DND-41 (cell line): ENCODE results near the gene CDPF1.

ENCODE experiments used
- ATAC-seq: fragments of 200-7000 bp; cut with Tn5 transposase; 3 replicates; pipeline ENCODE4 v1.9.1; 2021; ENCODE audit warnings: low read depth; ENCODE audit not compliant: insufficient read depth
- DNase-seq: peaks from one replicate; pipeline ENCODE4 v3.0.0-alpha.2; 2020
- H2AFZ ChIP-seq: 2 replicates; pipeline ENCODE4 v1.6.0; 2012; ENCODE audit warnings: low read depth, low read length
- H3K27ac ChIP-seq: 2 replicates; pipeline ENCODE4 v1.5.1; 2012; ENCODE audit warnings: low read length, inconsistent platforms
- H3K27me3 ChIP-seq: fragments of 200-600 bp; sonication (generic); 2 replicates; pipeline ENCODE4 v1.6.0; 2012; ENCODE audit warnings: low read length, mild to moderate bottlenecking, inconsistent platforms; ENCODE audit not compliant: insufficient read depth, poor library complexity
- H3K36me3 ChIP-seq: 2 replicates; pipeline ENCODE4 v1.5.1; 2012; ENCODE audit warnings: low read length, inconsistent platforms; ENCODE audit not compliant: insufficient read depth
- H3K4me1 ChIP-seq: 2 replicates; pipeline ENCODE4 v1.5.1; 2012; ENCODE audit warnings: mild to moderate bottlenecking, low read length; ENCODE audit not compliant: insufficient read depth
- H3K4me2 ChIP-seq: 2 replicates; pipeline ENCODE4 v1.6.0; 2012; ENCODE audit warnings: mild to moderate bottlenecking, moderate library complexity, low read length, inconsistent platforms; ENCODE audit not compliant: insufficient read depth
- H3K4me3 ChIP-seq, 2 experiments: fragments of 200-600 bp in 1 of 2; shearing (Covaris generic) in 1 of 2; 2 replicates each; pipeline ENCODE4 v1.5.1; 2012 to 2016; ENCODE audit warnings: inconsistent platforms in 2 of 2, low read length in 2 of 2, mild to moderate bottlenecking in 2 of 2, low read depth in 1 of 2, moderate library complexity in 1 of 2
- H3K79me2 ChIP-seq: 2 replicates; pipeline ENCODE4 v1.6.0; 2012; ENCODE audit warnings: low read length, inconsistent platforms; ENCODE audit not compliant: insufficient read depth
- H3K9ac ChIP-seq: 2 replicates; pipeline ENCODE4 v1.6.0; 2012; ENCODE audit warnings: low read depth, mild to moderate bottlenecking, inconsistent platforms, low read length, moderate library complexity
- H3K9me3 ChIP-seq: 2 replicates; pipeline ENCODE4 v1.5.1; 2012; ENCODE audit warnings: low read length, moderate library complexity, mild to moderate bottlenecking, inconsistent platforms; ENCODE audit not compliant: insufficient read depth, severe bottlenecking
- H4K20me1 ChIP-seq: 2 replicates; pipeline ENCODE4 v1.6.0; 2012; ENCODE audit warnings: low read length; ENCODE audit not compliant: insufficient read depth
- EZH2 ChIP-seq: IDR thresholded peaks from 3 replicates; pipeline ENCODE4 v1.6.1; 2012; ENCODE audit warnings: borderline replicate concordance, low read depth, mild to moderate bottlenecking, moderate library complexity, low read length, inconsistent platforms; ENCODE audit not compliant: severe bottlenecking
- TF ChIP-seq, protein P1 (sequence below): IDR thresholded peaks from 2 replicates; pipeline ENCODE4 v1.5.1; 2012; ENCODE audit warnings: borderline replicate concordance, low read length, moderate library complexity, mild to moderate bottlenecking; ENCODE audit not compliant: poor library complexity, severe bottlenecking; ENCODE audit errors: extremely low read depth

CDPF1 gene

DNA sequence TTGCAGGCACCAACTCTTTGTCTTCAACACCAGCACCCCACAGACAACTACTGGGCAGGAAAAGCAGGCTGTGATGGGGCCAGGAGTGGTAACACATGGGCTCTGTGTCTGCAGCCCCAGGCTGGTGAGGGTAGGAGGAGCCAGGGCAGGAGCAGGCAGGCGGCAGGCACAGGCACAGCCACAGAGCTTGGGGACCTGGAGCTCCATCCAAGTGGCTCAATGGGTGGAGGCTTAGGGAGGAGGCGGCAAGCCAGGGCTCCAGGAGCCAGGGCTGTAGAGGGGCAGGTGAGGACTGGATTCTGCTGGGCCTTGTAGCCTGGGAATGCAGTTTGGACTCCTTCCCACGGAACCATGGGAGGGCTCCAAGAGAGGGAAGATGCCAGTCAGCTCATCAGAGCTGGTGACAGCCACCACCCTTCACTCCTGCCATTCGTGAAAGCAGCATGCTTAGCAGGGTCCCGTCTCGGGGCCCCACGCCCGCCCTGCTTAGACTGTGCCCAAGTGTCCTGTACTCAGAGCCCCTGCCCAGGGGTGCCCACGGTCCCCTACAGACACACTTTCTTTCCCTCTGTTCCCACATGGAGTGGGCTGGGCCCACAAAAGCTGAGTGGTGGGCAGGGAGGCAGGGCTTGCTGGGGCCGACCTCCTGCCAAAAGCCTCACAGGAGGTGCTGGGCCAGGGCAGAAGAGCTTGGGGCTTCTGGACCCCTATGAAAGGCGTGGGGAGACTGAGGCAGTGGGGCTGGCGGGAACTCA lies 30.1 kb upstream of the CDPF1 start:
- Histone ChIP-seq H3K9ac (no peak overlapping the region), H3K27ac (peak overlapping the region; percentile 33; the same call in 1 of the 2 replicates), H3K27me3 (no peaks in the 10 kb centered on the region), H3K4me1 (no peaks in the 10 kb centered on the region), H3K4me2 (no peak overlapping the region), H3K9me3 (no peaks in the 10 kb centered on the region), H2AFZ (no peak overlapping the region), H4K20me1 (no peaks in the 10 kb centered on the region; the same call in 1 of the 2 replicates), H3K79me2 (no peaks in the 10 kb centered on the region), H3K4me3 (no peak overlapping the region), H3K36me3 (peaks cover 82% of the 10 kb centered on the region)
- TF ChIP-seq, protein P1, sequence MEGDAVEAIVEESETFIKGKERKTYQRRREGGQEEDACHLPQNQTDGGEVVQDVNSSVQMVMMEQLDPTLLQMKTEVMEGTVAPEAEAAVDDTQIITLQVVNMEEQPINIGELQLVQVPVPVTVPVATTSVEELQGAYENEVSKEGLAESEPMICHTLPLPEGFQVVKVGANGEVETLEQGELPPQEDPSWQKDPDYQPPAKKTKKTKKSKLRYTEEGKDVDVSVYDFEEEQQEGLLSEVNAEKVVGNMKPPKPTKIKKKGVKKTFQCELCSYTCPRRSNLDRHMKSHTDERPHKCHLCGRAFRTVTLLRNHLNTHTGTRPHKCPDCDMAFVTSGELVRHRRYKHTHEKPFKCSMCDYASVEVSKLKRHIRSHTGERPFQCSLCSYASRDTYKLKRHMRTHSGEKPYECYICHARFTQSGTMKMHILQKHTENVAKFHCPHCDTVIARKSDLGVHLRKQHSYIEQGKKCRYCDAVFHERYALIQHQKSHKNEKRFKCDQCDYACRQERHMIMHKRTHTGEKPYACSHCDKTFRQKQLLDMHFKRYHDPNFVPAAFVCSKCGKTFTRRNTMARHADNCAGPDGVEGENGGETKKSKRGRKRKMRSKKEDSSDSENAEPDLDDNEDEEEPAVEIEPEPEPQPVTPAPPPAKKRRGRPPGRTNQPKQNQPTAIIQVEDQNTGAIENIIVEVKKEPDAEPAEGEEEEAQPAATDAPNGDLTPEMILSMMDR: no peak
- TF ChIP-seq EZH2: no peak
- ATAC-seq (no peak), DNase-seq (no peak)

DNA sequence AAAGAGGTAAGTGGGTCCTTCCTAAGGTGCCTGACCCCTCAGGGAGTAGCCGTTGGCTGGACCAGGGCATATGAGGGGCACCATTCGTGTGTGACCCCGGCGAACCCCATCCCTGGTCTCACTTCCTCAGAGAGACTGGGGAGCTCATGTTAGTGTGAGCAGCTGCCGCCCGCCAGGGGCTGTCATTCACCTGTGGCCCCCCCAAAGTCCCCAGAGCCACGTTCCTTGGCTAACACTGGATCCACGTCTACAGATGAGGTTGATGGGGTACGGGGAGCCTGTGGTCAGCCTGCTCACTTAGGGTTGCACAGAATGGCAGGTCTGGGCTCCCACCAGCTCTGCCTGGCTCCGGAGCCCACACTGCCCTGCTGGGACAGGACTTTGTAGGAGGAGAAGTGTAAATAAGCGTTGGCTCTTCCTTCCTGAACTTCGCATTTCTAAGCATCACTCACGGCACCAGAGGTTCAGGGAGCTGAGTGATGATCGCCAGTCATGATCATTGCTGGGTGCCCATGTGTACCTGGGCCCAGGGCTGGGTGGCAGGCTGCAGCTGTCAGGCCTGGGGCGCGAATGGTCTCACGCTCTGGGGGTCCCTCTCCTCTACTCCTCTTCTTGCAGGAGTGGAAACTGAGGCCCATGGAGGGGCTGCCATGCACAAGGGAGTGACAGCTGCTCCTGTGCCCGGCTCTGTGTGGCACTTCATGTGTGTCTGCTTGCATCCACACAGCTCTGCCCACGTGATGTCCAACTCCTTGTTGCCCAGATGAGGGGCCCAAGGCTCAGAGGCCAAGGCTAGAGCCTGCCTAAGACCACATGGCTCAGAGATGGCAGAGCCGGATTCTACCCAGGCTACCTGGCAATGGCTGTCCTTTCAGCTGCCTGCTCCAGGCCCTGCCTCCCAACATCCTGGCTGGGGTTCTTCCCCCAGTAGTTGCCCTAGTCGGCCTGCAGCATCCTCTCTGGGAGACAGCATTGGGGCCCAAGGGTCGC lies 28.9 kb upstream of the CDPF1 start:
- Histone ChIP-seq H3K27ac (no peak overlapping the region), H3K9ac (no peak overlapping the region), H3K79me2 (no peaks in the 10 kb centered on the region), H3K36me3 (peaks cover 80% of the 10 kb centered on the region), H2AFZ (no peak overlapping the region), H3K4me2 (no peak overlapping the region), H3K4me1 (no peaks in the 10 kb centered on the region), H3K4me3 (no peak overlapping the region), H4K20me1 (no peaks in the 10 kb centered on the region; the same call in 1 of the 2 replicates), H3K9me3 (no peaks in the 10 kb centered on the region), H3K27me3 (no peaks in the 10 kb centered on the region)
- DNase-seq (no peak), ATAC-seq (no peak)
- TF ChIP-seq, protein P1: no peak
- no peak for TF ChIP-seq EZH2

DNA sequence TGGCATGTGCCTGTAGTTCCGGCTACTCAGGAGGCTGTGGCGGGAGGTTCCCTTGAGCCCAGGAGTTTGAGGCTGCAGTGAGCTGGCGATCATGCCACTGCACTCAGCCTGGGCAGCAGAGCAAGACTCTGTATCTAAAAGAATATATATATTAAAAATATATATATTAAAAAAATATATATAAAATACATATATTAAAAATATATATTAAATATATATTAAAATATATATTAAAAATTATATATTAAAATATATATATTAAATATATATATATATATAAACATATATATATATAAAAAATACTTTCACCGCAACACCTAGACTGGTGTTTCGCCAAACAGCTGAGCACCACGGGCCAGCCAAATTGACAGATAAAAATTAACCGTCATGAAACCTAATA lies 26.5 kb upstream of the CDPF1 start:
- Histone ChIP-seq H3K79me2 (no peaks in the 10 kb centered on the region), H3K4me3 (no peak overlapping the region), H2AFZ (no peak overlapping the region), H3K4me1 (no peaks in the 10 kb centered on the region), H3K9me3 (no peaks in the 10 kb centered on the region), H3K9ac (no peak overlapping the region), H3K27ac (no peak overlapping the region), H3K4me2 (no peak overlapping the region), H3K27me3 (no peaks in the 10 kb centered on the region), H3K36me3 (peaks cover 83% of the 10 kb centered on the region), H4K20me1 (no peaks in the 10 kb centered on the region; the same call in 1 of the 2 replicates)
- TF ChIP-seq, protein P1: no peak
- TF ChIP-seq EZH2: no peak
- DNase-seq (no peak), ATAC-seq (no peak)
